HG03066 (cell line): ENCODE measurements around the gene NOL4L.
"Not testable (repeated sequence)": the region's sequence is repeated elsewhere in the genome, so short reads cannot be mapped to it uniquely, and the experiment has no call there.

Experiments
- ATAC-seq: cut with Tn5 transposase; IDR thresholded peaks from one replicate; pipeline ENCODE4 v1.9.1; 2021; ENCODE audit warnings: low read depth; ENCODE audit not compliant: unreplicated experiment

Gene NOL4L

GRCh38 chr20:32598606-32599005 is 13.5 kb upstream of the NOL4L start:
- ATAC-seq = no peak

DNA sequence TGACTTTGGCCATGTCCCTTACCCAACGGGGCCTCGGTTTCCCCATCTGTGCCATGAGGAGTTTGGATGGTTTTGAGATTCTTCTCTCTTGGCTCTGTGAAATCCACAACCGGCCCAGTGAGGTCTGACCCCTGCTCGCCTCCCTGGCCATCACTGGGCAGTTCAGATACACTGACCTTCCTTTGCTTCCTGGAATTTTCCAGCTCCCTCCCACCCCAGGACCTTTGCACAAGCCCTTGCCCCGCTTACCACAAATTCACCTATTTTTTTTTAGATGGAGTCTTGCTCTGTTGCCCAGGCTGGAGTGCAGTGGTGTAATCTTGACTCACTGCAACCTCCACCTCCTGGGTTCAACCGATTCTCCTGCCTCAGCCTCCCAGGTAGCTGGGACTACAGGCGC is 12.6 kb upstream of the NOL4L start:
- ATAC-seq = no peak

DNA sequence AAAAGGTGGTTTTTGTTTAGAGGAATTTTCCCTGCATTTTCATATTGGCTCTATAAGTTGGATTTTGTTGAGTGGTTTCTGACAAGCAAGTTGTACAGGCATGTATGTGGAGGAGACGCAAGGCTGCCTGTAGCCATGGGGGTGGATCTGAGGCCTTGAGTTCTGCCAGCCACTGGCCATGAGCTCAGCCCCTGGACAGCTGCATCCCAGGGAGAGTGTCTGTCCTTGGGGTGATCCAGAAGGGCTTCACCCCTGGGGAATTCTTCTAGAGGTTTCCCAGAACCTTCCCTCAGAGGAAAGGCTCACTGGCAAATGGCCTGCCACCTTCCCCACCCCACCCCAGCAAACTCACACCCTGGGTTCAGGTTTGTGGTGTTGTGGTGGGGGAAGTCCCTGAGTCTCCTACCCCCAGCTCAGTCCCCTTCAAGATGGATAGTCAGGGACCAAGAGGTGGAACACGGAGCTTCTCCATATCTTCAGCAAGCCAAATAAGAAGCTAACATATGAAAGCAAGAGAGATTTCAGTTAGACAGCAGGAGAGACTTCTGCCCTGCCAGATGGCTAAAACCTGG is 11.6 kb upstream of the NOL4L start:
- no peak for ATAC-seq

DNA sequence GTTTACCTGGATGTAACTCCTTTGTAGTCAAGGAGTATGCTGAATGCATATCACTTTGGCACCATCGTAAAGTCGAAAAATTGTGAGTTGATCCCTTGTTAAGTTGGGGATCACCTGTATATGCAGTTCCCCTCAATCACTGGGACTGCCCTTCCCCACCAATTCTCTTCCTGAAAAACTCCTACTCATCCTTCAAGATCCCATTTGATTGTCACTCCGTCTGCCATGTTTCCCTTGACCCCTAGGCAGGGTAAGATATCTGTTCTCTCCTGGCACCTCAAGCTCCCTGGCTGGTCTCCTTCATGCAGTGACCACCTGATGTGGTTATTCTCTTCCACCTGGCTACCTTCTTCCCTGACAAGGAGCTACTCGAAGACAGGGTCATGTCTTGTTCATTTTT is 10.0 kb upstream of the NOL4L start:
- ATAC-seq = no peak

DNA sequence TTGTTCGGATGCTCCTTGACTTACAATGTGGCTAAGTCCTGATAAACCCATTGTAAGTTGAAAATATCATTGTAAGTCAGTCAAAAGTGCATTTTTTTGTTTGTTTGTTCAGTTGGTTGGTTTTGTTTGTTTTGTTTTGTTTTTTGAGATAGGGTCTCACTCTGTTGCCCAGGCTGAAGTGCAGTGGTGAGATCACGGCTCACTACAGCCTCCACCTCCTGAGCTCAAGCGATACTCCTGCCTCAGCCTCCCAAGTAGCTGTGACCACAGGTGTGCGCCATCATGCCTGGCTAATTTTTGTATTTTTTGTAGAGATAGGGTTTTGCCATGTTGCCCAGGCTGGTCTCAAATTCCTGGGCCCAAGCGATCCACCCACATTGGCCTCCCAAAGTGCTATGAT is 9.5 kb upstream of the NOL4L start:
- not testable (repeated sequence) for ATAC-seq

GRCh38 chr20:32594204-32594603 is 9.1 kb upstream of the NOL4L start:
- ATAC-seq = no peak

DNA sequence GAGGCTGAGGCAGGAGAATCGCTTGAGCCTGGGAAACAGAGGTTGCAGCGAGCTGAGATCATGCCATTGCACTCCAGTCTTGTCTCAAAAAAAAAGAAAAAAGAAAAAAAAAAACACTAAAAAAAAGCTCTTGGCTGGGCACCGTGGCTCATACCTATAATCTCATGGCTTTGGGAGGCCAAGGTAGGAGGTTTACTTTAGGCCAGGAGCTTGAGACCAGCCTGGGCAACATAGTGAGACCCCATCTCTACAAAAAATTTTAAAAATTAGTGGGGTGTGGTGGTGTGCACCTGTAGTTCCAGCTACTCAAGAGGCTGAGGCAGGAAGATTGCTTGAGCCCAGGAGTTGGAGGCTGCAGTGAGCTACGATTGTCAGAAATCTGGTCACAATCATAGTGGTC is 7.5 kb upstream of the NOL4L start:
- ATAC-seq = not testable (repeated sequence)

- ATAC-seq = no peak
Observed at GRCh38 chr20:32592022-32592421, 6.9 kb upstream of the NOL4L start.

GRCh38 chr20:32589769-32590168 is 4.6 kb upstream of the NOL4L start:
- ATAC-seq = no peak

GRCh38 chr20:32589256-32589655 is 4.1 kb upstream of the NOL4L start:
- ATAC-seq = no peak

GRCh38 chr20:32588040-32588439 is 2.9 kb upstream of the NOL4L start:
- no peak for ATAC-seq

GRCh38 chr20:32586291-32586690 is 1.2 kb upstream of the NOL4L start:
- ATAC-seq = no peak

DNA sequence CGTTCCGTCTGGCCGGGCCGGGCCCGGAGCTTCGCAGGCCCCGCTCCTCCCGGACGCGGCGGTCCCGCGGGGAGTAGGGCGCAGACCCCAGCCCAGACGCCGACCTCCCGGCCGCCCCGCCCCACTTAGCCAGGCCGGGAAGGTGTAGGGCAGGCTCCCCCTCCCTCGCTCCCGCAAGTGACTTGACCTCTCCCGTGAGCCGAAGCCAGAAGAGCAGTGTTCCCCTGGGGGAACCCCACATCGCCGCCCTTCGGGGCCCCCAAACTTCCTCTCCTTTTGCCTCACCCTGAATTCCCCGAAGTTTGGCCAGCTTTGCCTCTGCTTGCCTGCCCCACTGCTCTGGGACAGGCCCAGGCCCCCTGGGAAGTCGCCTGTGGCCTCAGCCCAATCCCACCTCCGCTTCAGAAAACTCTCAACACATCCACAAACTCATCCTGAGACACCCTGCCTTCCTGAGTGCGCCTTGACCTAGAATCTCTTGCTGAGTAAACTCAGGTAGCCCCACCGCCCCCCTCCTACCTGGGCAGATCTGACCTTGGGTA is 524 bp upstream of the NOL4L start:
- ATAC-seq = no peak

DNA sequence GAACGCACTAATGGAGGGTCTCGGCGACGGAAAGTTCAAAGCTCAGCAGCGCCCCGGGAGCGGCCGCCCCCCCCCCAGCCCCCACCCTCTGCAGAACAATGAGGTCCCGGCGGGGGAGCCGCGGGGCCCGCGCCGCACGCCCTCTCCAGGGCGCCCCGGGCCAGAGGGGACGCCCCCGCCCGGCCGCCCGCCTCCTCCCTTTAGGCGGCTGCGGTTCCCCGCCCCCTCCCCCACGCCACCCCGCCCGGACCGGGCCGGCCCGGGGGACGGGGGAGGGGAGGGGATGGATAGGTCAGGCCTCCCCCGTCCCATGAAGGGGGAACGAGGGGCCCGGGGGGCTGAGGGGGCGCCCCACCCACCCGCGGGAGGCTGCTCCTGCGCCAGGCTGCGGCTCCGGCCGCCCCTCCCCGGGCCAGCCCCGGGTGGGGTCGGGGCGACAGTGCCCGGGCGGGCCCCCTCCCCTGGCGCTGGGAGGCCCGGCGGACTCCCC is 1.5 kb downstream of the NOL4L start:
- no peak for ATAC-seq

GRCh38 chr20:32582659-32583580 is 2.2 kb downstream of the NOL4L start:
- no peak for ATAC-seq

- no peak for ATAC-seq
Observed at GRCh38 chr20:32581839-32582658, 3.1 kb downstream of the NOL4L start.

- no peak for ATAC-seq
Observed at GRCh38 chr20:32580970-32581838, 3.9 kb downstream of the NOL4L start.

GRCh38 chr20:32580219-32580969 is 4.7 kb downstream of the NOL4L start:
- no peak for ATAC-seq

GRCh38 chr20:32578840-32579390 is 6.2 kb downstream of the NOL4L start:
- no peak for ATAC-seq
